IPS-NIHi7 (cell line): ENCODE measurements around the gene HLCS.

ENCODE experiments used
- DNase-seq: peaks from one replicate; pipeline ENCODE4 v3.0.0; 2012; ENCODE audit warnings: mixed read lengths; ENCODE audit errors: extremely low spot score

Gene HLCS

DNA sequence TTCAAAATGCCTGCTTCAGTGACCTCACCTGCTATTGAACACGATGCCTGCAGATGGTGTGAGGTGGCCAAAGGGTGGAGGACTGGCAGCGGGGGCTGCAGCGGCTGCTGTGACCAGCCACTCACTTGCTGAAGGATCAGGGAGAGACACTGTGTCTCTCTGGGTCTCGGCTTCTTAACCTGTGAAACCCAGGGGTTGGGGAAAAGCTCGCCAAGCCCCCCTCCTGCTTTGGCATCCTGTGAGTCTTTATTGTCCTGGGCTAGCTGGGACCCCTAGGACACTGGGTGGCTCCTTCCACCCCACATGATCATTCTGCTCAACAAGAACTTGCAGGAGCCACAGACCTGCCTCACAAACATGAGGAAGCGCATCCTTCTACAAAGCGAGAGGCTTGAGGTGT, 154.7 kb downstream of the HLCS start:
- DNase-seq = no peak

- no peak for DNase-seq
Measured at GRCh38 chr21:36810443-36810842, 156.0 kb downstream of the HLCS start.

DNA sequence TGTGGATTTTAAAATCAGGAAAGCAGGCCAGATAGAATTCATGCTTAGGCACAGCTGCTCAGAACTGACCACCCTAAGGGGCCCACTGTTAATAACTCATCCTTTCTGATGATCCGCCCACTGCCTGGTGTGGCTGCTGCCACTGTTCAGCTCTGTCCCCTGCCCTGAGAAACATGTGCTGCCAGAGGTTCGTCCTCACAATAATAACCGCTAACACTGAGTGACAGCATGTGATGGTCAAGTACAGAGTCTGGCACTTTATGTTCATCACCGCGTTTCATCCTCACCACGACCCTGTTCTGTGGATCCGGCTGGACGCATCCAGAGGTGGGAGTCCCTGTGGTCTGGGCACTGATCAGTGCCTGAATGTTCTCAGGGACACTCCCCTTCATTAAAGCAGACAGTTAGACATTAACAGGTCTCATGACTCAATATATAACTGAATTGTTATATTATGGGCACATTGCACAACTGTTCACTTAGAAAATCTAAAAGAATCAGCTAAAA, 159.0 kb downstream of the HLCS start:
- DNase-seq = no peak

GRCh38 chr21:36806103-36806502, 160.4 kb downstream of the HLCS start:
- DNase-seq = no peak

DNA sequence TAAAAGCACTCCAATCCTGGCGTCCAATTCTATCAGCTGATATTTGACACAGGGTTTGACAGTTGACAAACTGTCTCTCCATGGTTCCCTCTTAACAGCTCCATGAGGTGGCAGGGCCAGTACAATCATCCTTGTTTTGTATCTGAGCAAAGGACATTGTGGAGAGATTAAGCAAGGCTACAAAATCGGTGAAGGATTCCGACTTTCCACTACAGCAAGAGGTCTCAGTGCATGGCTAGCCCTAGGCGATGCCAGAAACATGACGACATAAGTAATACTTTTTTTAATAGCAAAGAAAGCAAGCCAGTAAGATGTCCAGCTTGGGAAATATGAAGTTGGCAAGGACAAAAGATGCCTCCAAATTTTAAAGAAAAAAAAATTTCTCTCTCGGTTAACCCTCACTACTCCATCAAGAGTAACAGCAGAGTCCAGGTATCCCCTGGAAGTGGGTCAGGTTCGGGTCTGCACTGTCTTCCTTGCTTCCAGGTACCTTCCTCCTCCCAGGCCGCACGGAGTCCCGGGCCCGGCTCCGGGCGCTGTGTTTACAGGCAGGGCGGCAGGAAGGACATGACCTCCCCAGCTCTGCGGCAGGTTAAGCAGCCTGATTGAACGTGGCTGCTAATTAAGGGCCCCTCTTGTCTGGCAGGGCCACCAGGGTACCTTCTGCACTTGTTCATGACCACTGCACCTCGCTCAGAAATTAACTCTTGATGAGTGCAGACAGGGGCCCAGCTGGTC, 161.4 kb downstream of the HLCS start:
- DNase-seq = no peak

DNA sequence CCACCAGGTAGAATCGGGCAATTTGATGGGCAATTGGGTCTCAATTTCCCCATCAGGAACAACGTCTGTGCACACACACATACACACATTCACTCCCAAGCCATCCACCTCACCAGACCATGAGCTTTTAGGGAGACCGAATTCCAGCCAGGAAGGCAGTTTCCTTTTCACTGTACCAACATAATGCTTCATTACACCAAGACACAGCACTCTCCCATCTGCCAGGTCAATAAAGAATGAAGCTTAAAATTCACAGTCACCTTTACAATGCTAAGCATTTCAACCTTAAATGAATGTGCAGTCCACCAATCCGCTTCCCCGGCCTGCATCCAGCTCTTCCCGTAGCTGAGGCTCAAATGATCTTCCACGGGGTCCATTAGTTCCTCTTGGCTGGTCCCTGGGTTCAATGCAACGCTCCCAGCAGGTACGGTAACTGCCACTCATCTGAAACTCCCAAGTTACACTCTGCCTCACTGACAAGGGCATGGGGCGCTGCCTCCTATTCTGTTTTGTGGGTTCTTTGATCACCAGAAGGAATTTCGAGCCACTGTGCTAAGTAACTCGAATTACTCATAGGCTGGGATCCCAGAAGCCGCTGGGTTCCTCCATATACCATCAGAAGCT, 162.5 kb downstream of the HLCS start:
- DNase-seq = no peak

DNA sequence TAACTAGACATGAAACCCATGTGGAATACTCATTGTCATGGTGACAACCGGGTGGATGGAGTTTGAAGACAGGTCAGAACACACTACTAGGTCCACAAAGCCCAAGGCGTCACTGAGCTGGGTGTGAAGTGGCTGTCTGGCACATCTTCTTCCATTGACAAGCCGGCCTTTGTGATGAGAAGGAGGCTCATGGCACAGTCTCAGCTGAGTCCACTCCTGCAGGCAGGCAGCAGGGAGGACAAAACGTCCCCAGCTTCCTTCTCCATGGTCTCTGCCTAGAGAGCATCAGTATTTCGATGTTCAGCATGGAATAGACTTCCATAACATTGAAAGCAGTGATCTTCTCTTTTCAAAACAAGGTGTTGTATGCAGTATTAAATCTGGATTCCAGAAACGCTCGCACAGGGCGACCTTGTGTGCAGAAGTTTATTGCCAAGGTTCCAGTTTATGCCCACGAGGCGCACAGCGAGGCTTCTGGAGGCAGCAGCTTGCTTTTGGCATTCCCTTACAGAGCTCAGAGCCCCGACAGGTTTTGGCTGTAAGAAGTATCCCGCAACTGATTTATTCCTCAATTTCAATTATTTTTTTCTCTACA, 163.3 kb downstream of the HLCS start:
- no peak for DNase-seq

DNA sequence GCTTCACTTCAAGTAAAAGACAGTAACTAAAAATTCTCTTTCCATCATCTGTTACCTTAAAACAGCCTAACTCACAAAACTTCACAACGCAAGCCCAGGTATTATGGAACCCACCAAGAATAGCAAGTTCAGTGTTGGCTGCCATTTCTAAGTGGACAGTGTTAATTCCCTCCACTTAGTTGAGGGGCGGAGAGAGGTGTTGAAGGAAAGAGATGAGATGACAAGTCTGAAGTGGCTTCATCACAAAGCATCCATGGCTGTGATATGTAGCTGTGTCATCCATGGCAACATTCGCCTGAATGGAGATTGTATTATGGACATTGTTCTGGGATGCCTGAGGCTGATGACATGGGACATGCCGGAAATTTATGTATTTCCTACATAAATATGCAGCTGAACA, 165.7 kb downstream of the HLCS start:
- no peak for DNase-seq

- DNase-seq = no peak
Measured at GRCh38 chr21:36799869-36800268, 166.6 kb downstream of the HLCS start.

GRCh38 chr21:36798491-36798890, 168.0 kb downstream of the HLCS start:
- DNase-seq = no peak

DNA sequence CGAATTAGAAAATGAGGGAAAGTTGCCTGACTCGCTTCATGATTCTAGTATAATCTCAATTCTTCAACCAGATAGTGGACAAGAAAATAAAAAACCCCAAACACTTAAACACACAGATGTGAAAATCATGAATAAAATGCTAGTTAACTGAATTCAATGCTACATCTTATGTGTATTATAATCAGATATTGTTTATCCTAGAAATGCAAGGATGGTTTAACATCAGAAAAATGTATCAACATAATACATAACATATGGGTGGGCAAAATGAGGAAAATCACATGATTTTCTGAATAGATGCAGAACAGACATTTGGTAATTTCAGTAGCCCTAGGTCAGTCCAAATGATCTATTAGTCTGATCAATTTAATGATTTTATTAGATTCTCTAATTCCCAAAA, 170.4 kb downstream of the HLCS start:
- no peak for DNase-seq

DNA sequence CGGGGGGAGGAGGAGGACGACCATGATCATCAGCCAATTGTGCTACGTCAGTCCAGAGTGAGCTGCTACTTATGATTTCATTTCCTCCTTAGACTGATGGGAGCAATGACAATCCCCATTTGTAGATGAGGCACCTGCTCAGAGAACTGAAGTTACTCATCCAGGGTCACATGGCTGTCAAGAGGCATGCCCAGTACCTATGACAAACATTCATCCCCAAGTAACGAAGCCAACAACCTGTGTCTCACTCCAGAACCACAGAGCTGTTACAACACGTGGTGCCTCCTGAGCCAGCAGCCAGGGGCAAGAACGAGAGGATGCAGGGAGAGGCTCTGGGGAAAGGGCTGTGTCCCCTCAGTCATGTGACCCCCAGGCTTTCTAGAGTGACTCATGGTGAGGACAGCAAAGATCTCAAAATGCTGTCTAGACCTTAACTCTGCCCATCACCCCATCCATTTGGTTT, 173.9 kb downstream of the HLCS start:
- no peak for DNase-seq

DNA sequence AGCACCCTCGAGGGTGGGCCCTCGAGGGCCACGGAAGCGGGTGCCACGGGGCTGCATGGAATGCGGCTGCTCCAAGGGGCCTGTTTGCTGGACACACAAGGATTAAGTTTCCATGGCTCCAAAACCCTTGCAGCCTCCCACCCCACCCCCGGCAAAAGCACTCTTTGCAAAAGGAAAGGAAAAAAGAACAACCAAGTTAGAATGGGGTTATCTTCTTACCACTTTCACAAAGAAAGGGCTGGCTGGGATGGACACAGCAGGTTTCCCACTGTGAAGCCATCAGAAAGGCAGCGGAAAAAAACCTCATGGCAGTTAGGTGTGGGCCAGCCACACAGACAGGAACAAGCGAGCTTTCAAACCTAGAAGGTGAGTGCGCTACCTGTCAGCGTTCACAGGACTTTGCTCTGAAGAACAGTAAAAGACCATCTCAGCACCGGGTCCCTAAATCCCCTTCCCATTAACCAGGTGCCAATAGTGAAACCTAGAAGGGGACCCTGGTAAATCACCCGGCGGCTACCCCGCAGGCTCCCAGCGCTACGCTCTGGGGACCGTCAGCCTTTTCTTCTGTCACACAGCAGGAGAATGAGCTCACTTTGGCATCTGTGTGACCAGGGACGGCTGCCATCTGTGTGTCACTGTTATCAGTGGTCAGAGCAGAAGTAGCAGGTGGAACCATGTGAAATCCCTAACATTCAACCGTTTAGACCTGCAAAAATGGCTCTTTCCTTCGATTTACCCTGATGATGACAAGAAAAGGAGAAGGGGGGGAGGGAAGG, 174.6 kb downstream of the HLCS start:
- no peak for DNase-seq

GRCh38 chr21:36791180-36791579, 175.3 kb downstream of the HLCS start:
- no peak for DNase-seq

DNA sequence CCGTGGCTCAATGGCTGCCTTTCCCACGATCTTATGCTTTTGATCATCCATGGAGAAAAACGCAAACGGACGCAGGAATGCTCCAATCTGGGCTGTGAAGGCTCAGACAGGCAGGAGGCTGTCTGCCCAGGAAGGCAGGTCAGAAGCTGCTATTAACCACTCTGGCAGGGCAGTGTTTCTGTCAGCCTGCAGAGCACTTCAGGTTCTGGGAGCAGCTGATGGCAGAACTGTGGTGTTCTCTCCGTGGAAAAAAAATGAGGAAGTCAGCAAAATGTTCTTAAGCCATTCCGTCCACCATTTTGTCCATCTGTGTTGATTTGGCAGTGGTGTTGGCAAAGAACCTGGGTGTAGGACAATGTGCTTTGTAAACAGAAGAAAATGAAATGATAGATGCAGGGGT, 175.9 kb downstream of the HLCS start:
- no peak for DNase-seq

GRCh38 chr21:36788120-36788638, 178.3 kb downstream of the HLCS start:
- DNase-seq = no peak

DNA sequence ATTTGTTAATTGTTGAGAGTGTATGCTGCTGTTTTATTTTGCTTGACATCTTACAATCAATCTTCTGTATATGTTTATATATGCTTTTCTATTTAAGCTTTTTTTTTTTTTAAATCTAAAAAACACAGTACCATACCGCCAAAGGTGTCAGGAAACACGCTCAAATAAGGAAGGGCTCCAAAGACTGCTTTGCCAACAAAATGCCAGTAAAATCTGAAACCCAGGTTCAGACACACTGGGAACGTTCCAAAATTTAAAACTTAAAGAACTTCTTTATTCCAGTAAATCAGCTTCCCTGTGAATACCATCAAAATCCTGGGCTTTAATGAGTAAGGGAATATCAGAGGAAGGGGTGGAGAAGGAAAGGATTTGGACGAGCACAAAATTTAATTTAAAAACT, 180.3 kb downstream of the HLCS start:
- no peak for DNase-seq

GRCh38 chr21:36785615-36786014, 180.9 kb downstream of the HLCS start:
- DNase-seq = no peak

DNA sequence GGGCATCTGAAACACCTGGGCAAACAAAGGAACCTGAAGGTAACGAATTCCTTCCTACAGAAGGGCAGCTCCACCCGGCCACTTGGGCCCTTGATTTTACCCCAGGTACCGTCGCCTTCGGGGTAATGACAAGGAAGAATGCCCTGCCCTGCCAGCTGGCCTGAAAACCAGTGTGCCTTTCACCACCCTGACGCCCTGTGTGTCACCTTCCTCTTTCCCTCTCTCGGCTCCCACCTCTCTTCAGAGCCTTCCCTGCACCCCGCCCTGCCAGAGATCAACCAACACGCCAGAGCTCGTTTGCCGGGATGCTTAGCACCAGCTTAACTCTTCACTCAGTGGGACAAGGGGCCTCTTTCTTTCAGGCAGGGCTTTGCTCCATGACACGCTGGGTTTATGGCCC, 181.5 kb downstream of the HLCS start:
- DNase-seq = no peak

GRCh38 chr21:36783612-36784374, 182.7 kb downstream of the HLCS start:
- DNase-seq = no peak

DNA sequence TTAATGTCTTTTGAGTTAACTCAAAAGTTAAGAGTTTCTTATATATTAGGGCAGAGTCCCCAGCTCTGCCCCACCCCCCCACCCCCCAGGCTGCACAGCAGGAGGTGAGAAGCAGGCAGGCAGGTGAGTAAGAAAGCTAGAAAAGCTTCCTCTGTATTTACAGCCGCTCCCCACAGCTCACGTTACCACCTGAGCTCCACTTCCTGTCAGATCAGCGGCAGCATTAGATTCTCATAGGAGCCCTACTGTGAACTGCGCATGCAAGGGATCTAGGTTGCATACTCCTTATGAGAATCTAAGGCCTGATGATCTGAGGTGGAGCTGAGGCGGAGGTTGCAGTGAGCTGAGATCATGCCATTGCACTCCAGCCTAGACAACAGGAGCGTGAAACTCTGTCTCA, 185.6 kb downstream of the HLCS start:
- no peak for DNase-seq
